H1 (cell line): ENCODE data around the gene CCDC141. TPM values are rescaled to one million over a fixed set of nuclear protein-coding genes. Genes with fewer than 3 reads are reported as not detected.

Experiments used
- CTCF ChIA-PET: fragments of 300-600 bp; sonication (Branson Sonifier 250); formaldehyde crosslinking; loops from one replicate; lab custom pipeline; 2021; ENCODE audit not compliant: partially characterized antibody; lab: Charles Lee
- POLR2A ChIA-PET: fragments of 300-600 bp; sonication (Branson Sonifier 250); formaldehyde crosslinking; loops from one replicate; lab custom pipeline; 2021; ENCODE audit warnings: inconsistent platforms; ENCODE audit not compliant: partially characterized antibody; lab: Charles Lee
- DNase-seq, 2 experiments: peaks; one replicate each; pipeline versions ENCODE4 v3.0.0 to v3.0.0-alpha.2; 2010 to 2022; ENCODE audit warnings: low spot score in 2 of 2, low read depth in 1 of 2, mixed read lengths in 1 of 2
- FAIRE-seq: peaks from 2 replicates; lab custom pipeline; 2011; peaks lifted over from hg19 to GRCh38; lab: Jason Lieb, UNC
- H2AFZ ChIP-seq: 2 replicates; pipeline ENCODE4 v1.8.1; 2012; ENCODE audit warnings: low read length, inconsistent platforms
- H2AK5ac ChIP-seq: 2 replicates; pipeline ENCODE4 v1.6.1; 2013; ENCODE audit warnings: low read depth, low read length
- H2BK120ac ChIP-seq: replicated peaks from 2 replicates; pipeline ENCODE3; 2013; ENCODE audit warnings: low read depth, low read length, inconsistent platforms
- H2BK12ac ChIP-seq: 2 replicates; pipeline ENCODE4 v1.6.1; 2013; ENCODE audit warnings: low read depth, low read length
- H2BK15ac ChIP-seq: 2 replicates; pipeline ENCODE4 v1.6.1; 2013; ENCODE audit warnings: low read length
- H2BK20ac ChIP-seq: 2 replicates; pipeline ENCODE4 v1.6.1; 2013; ENCODE audit warnings: low read length
- H2BK5ac ChIP-seq: 2 replicates; pipeline ENCODE4 v1.6.1; 2013; ENCODE audit warnings: low read depth, low read length
- H3K14ac ChIP-seq: 2 replicates; pipeline ENCODE4 v1.6.1; 2013; ENCODE audit warnings: inconsistent platforms; ENCODE audit not compliant: insufficient read length
- H3K18ac ChIP-seq: 2 replicates; pipeline ENCODE4 v1.6.1; 2013; ENCODE audit warnings: low read length; ENCODE audit errors: extremely low read depth
- H3K23ac ChIP-seq: 2 replicates; pipeline ENCODE4 v1.6.1; 2013; ENCODE audit warnings: inconsistent platforms; ENCODE audit not compliant: insufficient read length
- H3K23me2 ChIP-seq: 2 replicates; pipeline ENCODE4 v1.6.1; 2013; ENCODE audit warnings: low read depth, low read length
- H3K27ac ChIP-seq: 2 replicates; pipeline ENCODE4 v1.6.1; 2011; ENCODE audit warnings: low read depth, low read length, inconsistent platforms
- H3K27me3 ChIP-seq, 4 experiments: replicated peaks in 1 of 4; 1 replicate in 1 of 4; 2 replicates in 3 of 4; pipeline versions ENCODE4 v1.6.1 to v1.8.1; 2011 to 2013; ENCODE audit warnings: low read length in 3 of 4, mild to moderate bottlenecking in 3 of 4, inconsistent platforms in 2 of 4, mixed read lengths in 2 of 4, moderate library complexity in 1 of 4; ENCODE audit not compliant: control insufficient read depth in 3 of 4, insufficient read depth in 3 of 4; ENCODE audit errors: extremely low read depth in 1 of 4
- H3K36me3 ChIP-seq, 4 experiments: 2 replicates each; pipeline versions ENCODE4 v1.6.1 to v1.8.1; 2011 to 2013; ENCODE audit warnings: mild to moderate bottlenecking in 4 of 4, low read length in 3 of 4, moderate library complexity in 2 of 4, control low read depth in 1 of 4, inconsistent platforms in 1 of 4; ENCODE audit not compliant: insufficient read depth in 4 of 4, control insufficient read depth in 2 of 4
- H3K4ac ChIP-seq: replicated peaks from 2 replicates; pipeline ENCODE3; 2013; ENCODE audit warnings: low read length, low read depth, mixed read lengths, inconsistent platforms; ENCODE audit not compliant: insufficient read length
- H3K4me1 ChIP-seq, 4 experiments: replicated peaks in 1 of 4; 1 replicate in 1 of 4; 2 replicates in 3 of 4; pipeline versions ENCODE4 v1.6.1 to v1.8.1; 2011 to 2013; ENCODE audit warnings: low read length in 3 of 4, inconsistent platforms in 2 of 4, mixed read lengths in 1 of 4; ENCODE audit not compliant: insufficient read depth in 4 of 4, control insufficient read depth in 3 of 4
- H3K4me2 ChIP-seq, 2 experiments: 2 replicates each; pipeline versions ENCODE4 v1.6.1 to v1.8.1; 2011 to 2013; ENCODE audit warnings: low read depth in 2 of 2, low read length in 2 of 2, control low read depth in 1 of 2, inconsistent platforms in 1 of 2, mild to moderate bottlenecking in 1 of 2; ENCODE audit not compliant: insufficient read depth in 1 of 2
- H3K4me3 ChIP-seq, 4 experiments: fragments of 200-600, 300-600 bp in 1 of 4; sonication (generic), shearing (Covaris generic), sonication (Bioruptor Twin) in 1 of 4; 2 replicates each; pipeline versions ENCODE4 v1.5.1 to v1.8.1; 2011 to 2016; ENCODE audit warnings: low read length in 4 of 4, low read depth in 3 of 4, control low read depth in 2 of 4, inconsistent platforms in 2 of 4, mild to moderate bottlenecking in 2 of 4, mixed read lengths in 1 of 4, moderate library complexity in 1 of 4; ENCODE audit not compliant: insufficient read depth in 2 of 4; ENCODE audit errors: extremely low read depth in 1 of 4
- H3K56ac ChIP-seq: replicated peaks from 2 replicates; pipeline ENCODE3; 2013; ENCODE audit warnings: low read depth, mild to moderate bottlenecking, mixed read lengths, low read length, inconsistent platforms; ENCODE audit not compliant: insufficient read length
- H3K79me1 ChIP-seq: 2 replicates; pipeline ENCODE4 v1.6.1; 2013; ENCODE audit warnings: low read depth, low read length, control low read depth
- H3K79me2 ChIP-seq, 2 experiments: 2 replicates each; pipeline versions ENCODE4 v1.6.1 to v1.8.1; 2012 to 2013; ENCODE audit warnings: low read length in 2 of 2, mild to moderate bottlenecking in 2 of 2, inconsistent platforms in 1 of 2; ENCODE audit not compliant: insufficient read depth in 2 of 2, control insufficient read depth in 1 of 2
- H3K9ac ChIP-seq, 4 experiments: replicated peaks in 1 of 4; 1 replicate in 1 of 4; 2 replicates in 3 of 4; pipeline versions ENCODE4 v1.6.1 to v1.8.1; 2011 to 2013; ENCODE audit warnings: low read depth in 3 of 4, low read length in 3 of 4, control low read depth in 2 of 4, mild to moderate bottlenecking in 2 of 4, moderate library complexity in 2 of 4, inconsistent platforms in 1 of 4; ENCODE audit errors: extremely low read depth in 1 of 4
- H3K9me3 ChIP-seq, 2 experiments: 2 replicates each; pipeline versions ENCODE4 v1.6.1 to v1.8.1; 2012 to 2013; ENCODE audit warnings: mild to moderate bottlenecking in 2 of 2, moderate library complexity in 2 of 2, control low read depth in 1 of 2, inconsistent platforms in 1 of 2, low read depth in 1 of 2, low read length in 1 of 2, mixed read lengths in 1 of 2; ENCODE audit not compliant: insufficient read depth in 2 of 2
- H4K20me1 ChIP-seq, 2 experiments: replicated peaks in 1 of 2; 2 replicates each; pipeline versions ENCODE3 to v1.8.1; 2011 to 2013; ENCODE audit warnings: inconsistent platforms in 2 of 2, low read length in 2 of 2, mild to moderate bottlenecking in 1 of 2; ENCODE audit not compliant: insufficient read depth in 2 of 2, control insufficient read depth in 1 of 2
- H4K5ac ChIP-seq: 2 replicates; pipeline ENCODE4 v1.6.1; 2013; ENCODE audit warnings: low read length, low read depth, mixed read lengths, inconsistent platforms; ENCODE audit not compliant: insufficient read length
- H4K8ac ChIP-seq: 2 replicates; pipeline ENCODE4 v1.8.0; 2013; ENCODE audit warnings: mild to moderate bottlenecking, moderate library complexity, low read length, inconsistent platforms; ENCODE audit not compliant: insufficient read depth; ENCODE audit errors: extremely low read depth
- H4K91ac ChIP-seq: replicated peaks from 2 replicates; pipeline ENCODE3; 2013; ENCODE audit warnings: low read length, mixed read lengths, inconsistent platforms; ENCODE audit not compliant: insufficient read length
- EP300 ChIP-seq, 2 experiments: IDR thresholded peaks; 1 replicate in 1 of 2; 2 replicates in 1 of 2; pipeline ENCODE4 v1.6.1; 2011 to 2012; ENCODE audit warnings: low read depth in 2 of 2, low read length in 2 of 2, mild to moderate bottlenecking in 2 of 2, borderline replicate concordance in 1 of 2, inconsistent platforms in 1 of 2, moderate library complexity in 1 of 2
- GABPA ChIP-seq: IDR thresholded peaks from 2 replicates; pipeline ENCODE4 v1.6.1; 2011; ENCODE audit warnings: mild to moderate bottlenecking, low read length, moderate library complexity, borderline replicate concordance; ENCODE audit not compliant: insufficient read depth
- HDAC6 ChIP-seq: IDR thresholded peaks from one replicate; pipeline ENCODE4 v1.7.1; 2012; ENCODE audit warnings: low read depth, mild to moderate bottlenecking, inconsistent platforms, low read length, moderate library complexity
- JUN ChIP-seq: IDR thresholded peaks from 2 replicates; pipeline ENCODE4 v1.6.1; 2011; ENCODE audit warnings: low read depth, mild to moderate bottlenecking, improper control_type of control experiment, low read length
- PHF8 ChIP-seq: fragments of 200-600 bp; sonication (generic); conservative IDR thresholded peaks from 2 replicates; pipeline ENCODE4 v1.7.1; 2012; ENCODE audit warnings: low read depth, mild to moderate bottlenecking, inconsistent platforms, low read length, moderate library complexity
- RAD21 ChIP-seq, 2 experiments: IDR thresholded peaks in 1 of 2; conservative IDR thresholded peaks in 1 of 2; 2 replicates each; pipeline ENCODE4 v1.6.1; 2011; ENCODE audit warnings: low read depth in 2 of 2, low read length in 2 of 2, improper control_type of control experiment in 1 of 2, inconsistent platforms in 1 of 2, mild to moderate bottlenecking in 1 of 2, moderate library complexity in 1 of 2
- TBP ChIP-seq: IDR thresholded peaks from 2 replicates; pipeline ENCODE4 v1.6.1; 2011; ENCODE audit warnings: low read depth, low read length, improper control_type of control experiment
- TCF12 ChIP-seq: IDR thresholded peaks from 2 replicates; pipeline ENCODE4 v1.6.1; 2011; ENCODE audit warnings: low read depth, mild to moderate bottlenecking, low read length
- WGBS, 2 experiments: shearing (Covaris generic) in 1 of 2; methylation state at CpG; one replicate each; pipeline versions ENCODE4 v1.1.6 to v1.1.7; 2013 to 2015; ENCODE audit warnings: low lambda C conversion rate in 2 of 2, mixed read lengths in 2 of 2, inconsistent platforms in 1 of 2, low coverage in 1 of 2, missing lambda C conversion rate in 1 of 2; ENCODE audit not compliant: insufficient replicate concordance in 2 of 2, insufficient coverage in 1 of 2, insufficient read length in 1 of 2; ENCODE audit errors: extremely low coverage in 1 of 2, missing lambda C conversion rate in 1 of 2; 5-methylcytosine and 5-hydroxymethylcytosine counted together
- polyA plus RNA-seq, 7 experiments: library from polyadenylated mRNA; depleted of rRNA in 3 of 7; stranded (reverse) in 5 of 7; unstranded in 2 of 7; fragments of >200 nt in 5 of 7; fragments of 200-250 nt in 2 of 7; gene quantifications; 1 replicate in 5 of 7; 2 replicates in 1 of 7; 4 replicates in 1 of 7; pipeline versions ENCODE4 v1.2.1 to v1.2.3, GENCODE V29; 2011 to 2013; ENCODE audit warnings: missing spikeins in 2 of 7, mixed read lengths in 2 of 7
- total RNA-seq: library from RNA; stranded (reverse); fragmentation: NEBNext Ultra II Directional; extraction: Animal tissue kit (Norgen Biotek cat#: 25700); gene quantifications from 2 replicates; pipeline ENCODE4 v1.2.1, GENCODE V29; 2021

CCDC141 gene
- total and polyA plus RNA-seq, 2 of the 8 experiments (the other 6 are each of a cell fraction or from before 2014, with no cell fraction given): 0.56 to 21.6 TPM

GRCh38 chr2:178860551-178860950 lies 189.4 kb downstream of the CCDC141 start:
- DNase-seq (no peak), FAIRE-seq (no peak)
- POLR2A ChIA-PET: no interaction called here

More at GRCh38 chr2:178860551-178860950, 189.4 kb downstream of the CCDC141 start:
- Histone ChIP-seq H3K23ac (no peak overlapping the region), H3K79me1 (no peaks in the 10 kb centered on the region), H3K27ac (no peak overlapping the region), H2BK5ac (no peak overlapping the region), H3K9ac (no peak overlapping the region), H4K91ac (no peak overlapping the region), H2AFZ (no peak overlapping the region), H3K9me3 (no peaks in the 10 kb centered on the region)
- no peak for TF ChIP-seq HDAC6
- no peak for TF ChIP-seq TCF12
- no peak for TF ChIP-seq PHF8
- no peak for TF ChIP-seq TBP
- no peak for TF ChIP-seq EP300 (IDR thresholded peaks at IDR 0.05; ENCODE audit: borderline replicate concordance in 1 of 2, low read depth in 2 of 2, low read length in 2 of 2)
- no peak for TF ChIP-seq RAD21 (IDR thresholded peaks at IDR 0.05 in 1 of 2, conservative IDR thresholded peaks at IDR 0.05 in 1 of 2; ENCODE audit: low read depth in 2 of 2, low read length in 2 of 2)
- TF ChIP-seq GABPA: no peak
- no peak for TF ChIP-seq JUN
- TF ChIP-seq, all 59 proteins: peak for 0
- CTCF ChIA-PET: interaction anchor here (0.6 to 1.2 kb wide), 2 partner anchors 51 to 54 kb away, joined by 3 read pairs; no protein-coding TSS in a partner anchor
- Histone ChIP-seq H3K27me3 (no peaks in the 10 kb centered on the region), H3K18ac (no peak overlapping the region), H4K20me1 (no peaks in the 10 kb centered on the region), H2AK5ac (no peak overlapping the region), H2BK12ac (no peak overlapping the region), H3K4me3 (no peak overlapping the region), H2BK20ac (no peak overlapping the region), H3K4me1 (peaks cover 0 to 9% (median 4%) of the 10 kb centered on the region in 4 experiments; a peak in 4 of 7 replicates), H3K4ac (no peak overlapping the region), H3K36me3 (peaks cover 0 to 8% (median 0%) of the 10 kb centered on the region in 4 experiments; a peak in 1 of 8 replicates), H3K79me2 (no peaks in the 10 kb centered on the region), H2BK120ac (no peak overlapping the region), H3K56ac (no peak overlapping the region), H4K5ac (no peak overlapping the region), H3K23me2 (no peaks in the 10 kb centered on the region), H4K8ac (no peak overlapping the region), H3K4me2 (no peak overlapping the region), H2BK15ac (no peak overlapping the region), H3K14ac (no peak overlapping the region)
- WGBS, 2 experiments: 91% methylated on average over 3 of the region's 3 CpGs; no CpG with 5 or more reads in 1 of the 2 experiments
